Activated naive CD4-positive, alpha-beta T cell treated with anti-CD3 and anti-CD28 coated beads for 36 hours (primary cell): ENCODE measurements around the gene EBP. TPM values are rescaled to one million over a fixed set of nuclear protein-coding genes. Genes with fewer than 3 reads are reported as not detected.

Source experiments
- CTCF ChIA-PET: fragments of 350-600 bp; sonication (Branson Sonifier 250); formaldehyde crosslinking; loops from one replicate; lab custom pipeline; 2021; ENCODE audit warnings: antibody characterized with exemption; lab: Charles Lee
- DNase-seq: peaks from one replicate; pipeline ENCODE4 v3.0.0-alpha.2; 2020
- H3K27ac Mint-ChIP-seq: one replicate; pipeline ENCODE4 v1.8.0; 2021; ENCODE audit warnings: mild to moderate bottlenecking, mixed read lengths
- H3K27me3 Mint-ChIP-seq: one replicate; pipeline ENCODE4 v1.8.0; 2021; ENCODE audit warnings: low read depth, mixed read lengths
- H3K36me3 Mint-ChIP-seq: one replicate; pipeline ENCODE4 v1.8.0; 2021; ENCODE audit warnings: low read depth, mixed read lengths
- H3K4me1 Mint-ChIP-seq: one replicate; pipeline ENCODE4 v1.8.0; 2021; ENCODE audit warnings: low read depth, mixed read lengths
- H3K4me3 Mint-ChIP-seq: one replicate; pipeline ENCODE4 v1.8.0; 2021; ENCODE audit warnings: mild to moderate bottlenecking, moderate library complexity, mixed read lengths
- H3K9me3 Mint-ChIP-seq: one replicate; pipeline ENCODE4 v1.8.0; 2021; ENCODE audit warnings: mixed read lengths
- intact Hi-C: fragments of 100-400 bp; cut with micrococcal nuclease; formaldehyde crosslinking; loops from one replicate; pipeline ENCODE4 v1.15.1; 2023
- total RNA-seq, 2 experiments: library from RNA; stranded (reverse); gene quantifications; one replicate each; pipeline ENCODE4 v1.2.3, GENCODE V29; 2021

Gene EBP
- total RNA-seq, 2 experiments from 2014 or later: 118 to 123 TPM

DNA sequence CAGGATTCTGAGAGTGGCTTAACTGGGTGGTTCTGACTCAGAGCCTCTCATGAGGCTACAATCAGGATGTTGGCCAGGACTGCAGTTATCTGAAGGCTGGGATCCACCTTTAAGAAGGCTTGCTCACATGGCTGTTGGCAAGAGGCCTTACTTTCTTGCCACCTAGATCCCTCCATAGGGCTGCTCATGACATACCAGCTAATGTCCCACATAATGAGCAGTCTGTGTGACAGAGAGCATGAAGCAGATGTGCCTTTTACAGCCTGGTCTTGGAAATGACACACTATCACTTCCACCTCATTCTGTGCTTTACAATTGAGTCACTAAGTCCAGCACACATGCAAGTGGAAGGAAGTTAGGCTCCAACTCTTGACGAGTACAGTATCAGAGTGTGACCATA is 48.4 kb downstream of the EBP start:
- Mint-ChIP-seq H3K27me3 (no peaks in the 10 kb centered on the region), H3K27ac (no peak overlapping the region), H3K36me3 (peaks cover 4% of the 10 kb centered on the region), H3K9me3 (no peaks in the 10 kb centered on the region), H3K4me1 (peaks cover 11% of the 10 kb centered on the region), H3K4me3 (no peak overlapping the region)
- CTCF ChIA-PET: no interaction called here
- DNase-seq: peak; percentile 41
- intact Hi-C loops: loop anchor here (1.0 to 10.0 kb wide), 3 partner anchors 49 to 485 kb away; partner anchors contain the start of gene EBP

- H3K27me3 Mint-ChIP-seq: no peaks in the 10 kb centered on the region
- H3K9me3 Mint-ChIP-seq: no peaks in the 10 kb centered on the region
- peak overlapping the region; percentile 99 for H3K27ac Mint-ChIP-seq
- intact Hi-C loops: loop anchor here (1.0 to 10.0 kb wide), 9 partner anchors 15 to 489 kb away; partner anchors contain the start of genes EBP, FTSJ1, TBC1D25 and WDR13
- H3K36me3 Mint-ChIP-seq: peaks cover 32% of the 10 kb centered on the region
- H3K4me1 Mint-ChIP-seq: peaks cover 29% of the 10 kb centered on the region
- H3K4me3 Mint-ChIP-seq: peak overlapping the region; percentile 96
- CTCF ChIA-PET: interaction anchor here (1.3 kb wide), 1 partner anchor 15 kb away, joined by 3 read pairs; no protein-coding TSS in a partner anchor
- peak; percentile 12 for DNase-seq
Observed at GRCh38 chrX:48573690-48574269, 52.2 kb downstream of the EBP start.

DNA sequence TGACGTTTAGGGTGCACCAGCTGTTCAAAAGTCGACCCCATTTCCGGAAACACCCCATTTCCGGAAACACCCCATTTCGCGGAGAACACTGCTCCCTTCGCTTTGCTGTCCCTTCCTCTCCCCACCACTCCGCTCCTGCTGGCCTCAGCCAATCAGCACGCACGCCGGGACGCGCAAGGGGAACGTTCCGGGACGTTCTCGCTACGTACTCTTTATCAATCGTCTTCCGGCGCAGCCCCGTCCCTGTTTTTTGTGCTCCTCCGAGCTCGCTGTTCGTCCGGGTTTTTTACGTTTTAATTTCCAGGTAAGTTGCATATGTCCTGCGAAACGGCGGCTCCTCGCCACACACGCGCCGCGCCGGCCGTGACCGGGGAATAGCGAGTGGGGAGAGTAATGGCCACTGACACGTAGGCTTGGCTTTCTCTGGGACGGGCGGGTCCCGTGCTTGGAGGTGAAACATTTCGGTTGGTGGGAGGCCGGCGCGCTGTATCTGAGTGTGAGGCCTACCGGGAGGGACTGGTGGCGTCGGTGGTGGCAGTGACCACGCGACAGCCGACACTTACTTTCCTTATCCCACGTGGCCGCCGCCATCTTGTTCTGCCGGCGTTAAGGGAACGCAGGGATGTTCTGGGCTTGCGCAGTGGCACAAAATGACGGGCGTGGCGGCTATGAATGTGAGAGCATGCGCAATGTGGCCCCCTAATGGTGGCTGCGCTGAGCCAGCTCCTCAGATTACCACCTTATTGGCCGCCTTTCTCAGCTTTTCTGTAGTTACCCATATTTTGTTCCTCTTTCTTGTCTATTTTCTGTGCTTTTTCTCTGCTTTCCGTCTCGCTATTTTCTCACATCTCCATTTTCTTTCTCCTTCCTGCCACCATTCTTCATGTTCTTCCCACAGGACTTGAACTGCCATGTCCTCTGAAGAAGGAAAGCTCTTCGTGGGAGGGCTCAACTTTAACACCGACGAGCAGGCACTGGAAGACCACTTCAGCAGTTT is 53.0 kb downstream of the EBP start, which contains the start of gene RBM3:
Gene RBM3 (plus strand): TSS at position 215 of the 997 bp plus-strand sequence. CDS start 697 bp downstream, at position 912.
- peaks cover 32% of the 10 kb centered on the region for H3K4me1 Mint-ChIP-seq
- peak within 1 kb of the TSS; percentile 96 for H3K4me3 Mint-ChIP-seq
- intact Hi-C loops: loop anchor here (1.0 to 10.0 kb wide), 9 partner anchors 16 to 490 kb away; partner anchors contain the start of genes EBP, FTSJ1, TBC1D25 and WDR13
- DNase-seq: peak; percentile 95
- H3K9me3 Mint-ChIP-seq: no peaks in the 10 kb centered on the region
- CTCF ChIA-PET: interaction anchor here (1.3 kb wide), 1 partner anchor 14 kb away, joined by 3 read pairs; no protein-coding TSS in a partner anchor
- peak within 1 kb of the TSS; percentile 99 for H3K27ac Mint-ChIP-seq
- peaks cover 34% of the 10 kb centered on the region for H3K36me3 Mint-ChIP-seq
- H3K27me3 Mint-ChIP-seq: no peaks in the 10 kb centered on the region

- no peaks in the 10 kb centered on the region for H3K9me3 Mint-ChIP-seq
- no peaks in the 10 kb centered on the region for H3K27me3 Mint-ChIP-seq
- CTCF ChIA-PET: no interaction called here
- H3K4me3 Mint-ChIP-seq: peak overlapping the region; percentile 96
- peak overlapping the region; percentile 99 for H3K27ac Mint-ChIP-seq
- intact Hi-C loops: loop anchor here (10.0 kb wide), 1 partner anchor 491 kb away; no protein-coding TSS in a partner anchor
- peaks cover 38% of the 10 kb centered on the region for H3K36me3 Mint-ChIP-seq
- DNase-seq: no peak
- peaks cover 32% of the 10 kb centered on the region for H3K4me1 Mint-ChIP-seq
Observed at GRCh38 chrX:48575642-48576041, 54.0 kb downstream of the EBP start.

DNA sequence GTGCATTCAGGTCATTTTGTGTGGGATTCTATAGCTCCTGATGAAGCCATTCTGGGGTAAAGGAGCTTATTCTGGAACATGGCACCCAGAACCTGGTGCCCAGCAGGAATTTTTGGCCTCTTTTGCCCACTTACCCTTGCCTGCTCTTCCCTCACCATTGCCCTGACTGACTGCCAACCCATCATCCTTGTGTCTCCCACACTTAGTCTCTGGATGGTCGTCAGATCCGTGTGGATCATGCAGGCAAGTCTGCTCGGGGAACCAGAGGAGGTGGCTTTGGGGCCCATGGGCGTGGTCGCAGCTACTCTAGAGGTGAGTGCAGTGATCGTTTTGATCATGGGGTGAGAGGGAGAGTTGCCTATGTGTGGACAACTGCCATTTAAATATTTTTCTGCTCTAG is 54.5 kb downstream of the EBP start:
- peaks cover 38% of the 10 kb centered on the region for H3K36me3 Mint-ChIP-seq
- no peaks in the 10 kb centered on the region for H3K9me3 Mint-ChIP-seq
- CTCF ChIA-PET: no interaction called here
- H3K4me1 Mint-ChIP-seq: peaks cover 32% of the 10 kb centered on the region
- no peak for DNase-seq
- intact Hi-C loops: loop anchor here (10.0 kb wide), 1 partner anchor 491 kb away; no protein-coding TSS in a partner anchor
- H3K4me3 Mint-ChIP-seq: peak overlapping the region; percentile 96
- H3K27ac Mint-ChIP-seq: peak overlapping the region; percentile 99
- no peaks in the 10 kb centered on the region for H3K27me3 Mint-ChIP-seq

Other genes with a start within 250 kb of the EBP start
- not detected for gene SSX3, start 165.1 kb upstream of the EBP start, total RNA-seq
- gene SSX4, start 138.3 kb upstream of the EBP start, total RNA-seq: not detected
- not detected for gene SSX4B, start 109.8 kb upstream of the EBP start, total RNA-seq
- gene SLC38A5, start 51.5 kb upstream of the EBP start, total RNA-seq: 10 to 100 TPM; 45.0 to 45.8 TPM
- 10 to 100 TPM; 66.2 to 66.8 TPM for gene FTSJ1, start 45.6 kb upstream of the EBP start, total RNA-seq
- gene PORCN, start 12.8 kb upstream of the EBP start, total RNA-seq: 1 to 10 TPM; 5.2 to 5.6 TPM
- gene TBC1D25, start 17.9 kb downstream of the EBP start, total RNA-seq: 10 to 100 TPM; 10.6 to 11.1 TPM
- 100 to 1,000 TPM; 139 to 143 TPM for gene RBM3, start 52.7 kb downstream of the EBP start, total RNA-seq
- 10 to 100 TPM; 37.0 to 40.1 TPM for gene WDR13, start 75.7 kb downstream of the EBP start, total RNA-seq
- gene WAS, start 162.0 kb downstream of the EBP start, total RNA-seq: 10 to 100 TPM; 76.1 to 77.8 TPM
- gene SUV39H1, start 174.9 kb downstream of the EBP start, total RNA-seq: 10 to 100 TPM; 31.5 to 31.9 TPM
- gene GLOD5, start 239.9 kb downstream of the EBP start, total RNA-seq: not detected